AG09319 (cell line): Measurements from ENCODE around the gene PC.

Experiments
- DNase-seq: peaks from one replicate; pipeline ENCODE4 v3.0.0-alpha.2; 2010; ENCODE audit warnings: low read depth; ENCODE audit errors: extremely low read depth
- CTCF ChIP-seq: IDR thresholded peaks from 2 replicates; pipeline ENCODE4 v1.5.1; 2011; ENCODE audit warnings: low read depth, mild to moderate bottlenecking, inconsistent platforms, low read length, moderate library complexity

Gene PC

GRCh38 chr11:66868082-66868725 lies 90.0 kb downstream of the PC start:
- TF ChIP-seq CTCF: no peak

GRCh38 chr11:66867425-66868040 lies 90.7 kb downstream of the PC start:
- no peak for TF ChIP-seq CTCF
- no peak for DNase-seq

More at GRCh38 chr11:66868082-66868725, 90.0 kb downstream of the PC start:
- no peak for DNase-seq

- no peak for TF ChIP-seq CTCF
- no peak for DNase-seq
These were observed 91.6 kb downstream of the PC start for GRCh38 chr11:66866511-66866986.

- no peak for DNase-seq
- TF ChIP-seq CTCF: no peak
These were observed 92.2 kb downstream of the PC start for GRCh38 chr11:66866007-66866406.

- DNase-seq: no peak
- TF ChIP-seq CTCF: no peak
These were observed 93.1 kb downstream of the PC start for GRCh38 chr11:66864924-66865697.

- no peak for TF ChIP-seq CTCF
- DNase-seq: no peak
These were observed 93.8 kb downstream of the PC start for GRCh38 chr11:66864172-66864901.
